RCC 7860 (cell line): ENCODE data around the gene HSPG2.
"Not testable (repeated sequence)": the region's sequence is repeated elsewhere in the genome, so short reads cannot be mapped to it uniquely, and the experiment has no call there.

Experiments used
- DNase-seq: peaks from one replicate; pipeline ENCODE4 v3.0.0-alpha.2; 2015; ENCODE audit warnings: low spot score
- FAIRE-seq: peaks from 2 replicates; lab custom pipeline; 2012; peaks lifted over from hg19 to GRCh38; lab: Jason Lieb, UNC

HSPG2 gene

GRCh38 chr1:21956720-21957552, 19.8 kb upstream of the HSPG2 start:
- peak; percentile 92 for DNase-seq
- FAIRE-seq: peak; percentile 87

- no peak for DNase-seq
Measured at GRCh38 chr1:21955501-21956281, 18.6 kb upstream of the HSPG2 start.

GRCh38 chr1:21955058-21955457, 17.9 kb upstream of the HSPG2 start:
- DNase-seq (no peak), FAIRE-seq (no peak)

More at GRCh38 chr1:21955501-21956281, 18.6 kb upstream of the HSPG2 start:
- FAIRE-seq: no peak

DNA sequence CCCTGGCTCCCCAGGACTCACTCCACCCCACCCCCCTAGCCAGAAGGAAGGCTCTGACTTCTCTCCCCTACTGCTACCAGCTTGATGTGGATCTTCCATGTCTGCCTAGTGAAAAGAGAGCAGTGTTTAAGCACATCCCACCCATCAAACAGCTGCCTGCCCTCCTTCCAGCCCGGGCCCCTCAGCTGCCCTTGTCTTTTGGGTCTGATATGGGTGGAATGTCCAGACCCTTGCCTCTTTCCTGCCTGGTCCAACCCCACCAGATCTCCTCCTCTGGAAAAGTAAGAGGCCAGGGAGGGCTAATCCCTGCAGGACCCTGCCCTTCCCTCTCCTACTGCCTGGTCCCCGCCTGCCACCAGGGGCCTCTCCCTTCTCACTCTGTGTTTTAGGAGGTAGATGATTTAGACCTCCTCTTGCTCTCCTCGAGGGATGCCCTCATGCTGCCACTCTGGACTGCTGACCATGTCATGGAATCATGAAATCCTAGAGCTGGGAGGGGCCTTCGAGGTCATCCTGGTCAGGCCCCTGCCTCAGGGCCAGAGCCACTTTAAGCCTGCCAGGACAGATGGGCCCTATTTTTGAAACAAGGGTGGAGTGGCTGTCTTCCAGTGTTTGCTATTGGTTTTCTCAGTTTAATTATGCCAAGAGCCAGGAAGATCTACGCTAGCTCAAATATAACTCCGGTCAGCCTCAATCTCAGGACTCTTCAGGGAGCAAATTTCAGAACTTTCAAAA, 15.8 kb upstream of the HSPG2 start:
- DNase-seq (no peak), FAIRE-seq (no peak)

- DNase-seq (no peak), FAIRE-seq (no peak)
Measured at GRCh38 chr1:21951226-21951870, 14.2 kb upstream of the HSPG2 start.

GRCh38 chr1:21950734-21951133, 13.6 kb upstream of the HSPG2 start:
- DNase-seq: no peak
- FAIRE-seq: no peak

DNA sequence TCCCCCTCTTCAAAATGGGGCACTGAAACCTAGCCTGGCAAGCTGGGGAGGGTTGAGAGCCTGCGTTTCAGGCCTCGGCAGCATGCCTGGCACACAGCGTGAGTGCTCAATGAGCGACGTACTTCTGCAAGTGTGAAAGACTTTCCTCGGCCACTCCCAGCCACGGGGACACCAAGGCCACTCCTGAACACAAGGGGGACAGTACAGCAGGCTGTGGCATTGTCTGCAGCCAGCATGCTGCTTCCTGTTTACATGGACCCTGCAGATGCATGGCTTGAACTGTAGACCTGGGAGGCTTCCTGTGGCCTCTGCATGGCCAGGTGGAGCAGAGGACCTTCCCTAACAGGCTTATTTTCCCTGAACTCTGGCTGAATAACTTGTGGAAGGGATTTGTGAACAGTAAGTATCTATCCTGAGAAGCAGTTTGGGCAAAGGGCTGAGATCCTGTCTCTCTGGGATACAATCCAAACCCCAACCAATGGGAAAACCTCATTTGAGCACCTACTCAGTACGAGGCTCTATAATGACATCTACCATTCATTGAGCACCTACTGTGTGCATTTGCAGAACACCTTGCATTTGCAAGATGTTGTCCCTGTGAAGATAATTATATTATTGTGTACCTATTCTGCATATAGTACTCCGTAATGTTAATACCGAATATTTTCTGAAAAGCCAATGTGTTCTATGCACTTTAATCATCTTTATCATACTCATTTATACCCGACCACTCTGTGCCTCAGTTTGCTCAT, 9.9 kb upstream of the HSPG2 start:
- no peak for DNase-seq
- no peak for FAIRE-seq

- DNase-seq (no peak), FAIRE-seq (no peak)
Measured at GRCh38 chr1:21944733-21945073, 7.6 kb upstream of the HSPG2 start.

GRCh38 chr1:21942959-21943640, 6.0 kb upstream of the HSPG2 start:
- DNase-seq, FAIRE-seq: not testable (repeated sequence)

DNA sequence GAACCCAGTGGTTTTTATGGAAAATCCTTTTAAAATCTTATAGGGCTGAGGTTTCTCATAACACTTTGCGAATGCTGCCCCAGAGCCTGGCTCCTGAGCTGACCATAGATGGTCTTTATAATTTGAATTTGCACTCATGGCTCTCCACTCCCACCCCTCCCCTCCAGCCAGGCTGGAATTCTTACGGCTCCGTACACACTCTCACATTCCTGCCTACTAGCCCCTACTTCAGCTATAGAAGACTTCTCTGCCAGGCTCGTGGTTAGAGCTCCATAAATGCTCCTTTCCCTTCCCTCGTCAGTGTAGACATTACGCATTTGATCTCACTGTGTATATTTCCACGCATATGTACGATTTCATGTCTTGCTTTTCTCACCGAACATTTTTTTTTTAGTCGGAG, 5.4 kb upstream of the HSPG2 start:
- FAIRE-seq (no peak), DNase-seq (no peak)

- FAIRE-seq (no peak), DNase-seq (no peak)
Measured at GRCh38 chr1:21941370-21941769, 4.3 kb upstream of the HSPG2 start.

DNA sequence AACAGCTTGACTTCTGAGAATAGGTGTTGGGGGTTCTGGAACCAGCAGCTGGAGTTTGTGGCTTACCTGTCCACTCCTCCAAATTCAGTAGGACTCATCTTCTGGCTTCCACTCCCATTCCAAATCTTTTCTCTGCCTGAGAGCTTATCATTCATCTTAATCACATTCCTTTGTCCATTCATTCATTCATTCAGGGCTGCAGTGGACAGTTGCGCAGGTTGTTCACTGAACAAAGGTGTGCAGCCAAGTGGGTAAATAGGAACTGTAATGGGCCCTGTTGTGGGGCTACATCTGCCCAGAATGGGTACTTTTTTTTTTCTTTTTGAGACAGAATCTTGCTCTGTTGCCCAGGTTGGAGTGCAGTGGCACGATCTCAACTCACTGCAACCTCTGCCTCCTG, 3.4 kb upstream of the HSPG2 start:
- DNase-seq: no peak
- no peak for FAIRE-seq

DNA sequence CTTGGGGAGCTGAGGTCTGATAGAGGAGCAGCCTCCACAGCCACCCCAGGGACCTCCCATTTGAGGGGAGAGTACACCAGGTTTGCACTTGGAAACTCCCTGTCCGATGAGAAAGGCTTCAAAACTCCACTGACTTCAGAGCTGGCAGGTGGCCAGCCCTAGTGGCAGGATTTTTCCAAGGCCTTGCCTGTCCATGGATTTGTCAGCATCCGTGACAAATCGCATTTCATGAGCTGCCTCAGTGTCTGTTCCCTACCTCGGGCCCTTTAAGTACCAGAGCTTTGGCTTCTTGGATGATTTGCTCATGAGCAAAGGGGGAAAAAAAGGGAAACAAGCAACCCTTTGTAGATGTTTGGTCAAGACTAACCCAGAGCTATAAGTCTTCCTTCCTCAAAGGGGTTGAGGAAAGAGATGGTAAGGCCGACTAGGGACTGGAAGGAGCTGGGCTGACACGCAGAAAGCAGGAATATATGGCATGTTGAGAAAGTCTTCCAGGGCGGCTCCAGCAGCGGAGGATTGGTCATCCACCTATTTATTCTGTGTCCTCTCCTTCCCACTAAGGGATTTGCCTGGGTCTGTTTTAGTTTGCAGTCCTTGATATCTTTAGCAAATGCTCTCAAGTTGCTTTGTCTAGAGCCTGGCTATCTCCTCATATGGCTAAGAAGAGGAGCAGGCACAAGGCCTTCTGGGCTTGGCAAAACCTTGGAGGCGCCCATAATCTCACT, 2.7 kb upstream of the HSPG2 start:
- DNase-seq (peak; percentile 97), FAIRE-seq (peak; percentile 88)

DNA sequence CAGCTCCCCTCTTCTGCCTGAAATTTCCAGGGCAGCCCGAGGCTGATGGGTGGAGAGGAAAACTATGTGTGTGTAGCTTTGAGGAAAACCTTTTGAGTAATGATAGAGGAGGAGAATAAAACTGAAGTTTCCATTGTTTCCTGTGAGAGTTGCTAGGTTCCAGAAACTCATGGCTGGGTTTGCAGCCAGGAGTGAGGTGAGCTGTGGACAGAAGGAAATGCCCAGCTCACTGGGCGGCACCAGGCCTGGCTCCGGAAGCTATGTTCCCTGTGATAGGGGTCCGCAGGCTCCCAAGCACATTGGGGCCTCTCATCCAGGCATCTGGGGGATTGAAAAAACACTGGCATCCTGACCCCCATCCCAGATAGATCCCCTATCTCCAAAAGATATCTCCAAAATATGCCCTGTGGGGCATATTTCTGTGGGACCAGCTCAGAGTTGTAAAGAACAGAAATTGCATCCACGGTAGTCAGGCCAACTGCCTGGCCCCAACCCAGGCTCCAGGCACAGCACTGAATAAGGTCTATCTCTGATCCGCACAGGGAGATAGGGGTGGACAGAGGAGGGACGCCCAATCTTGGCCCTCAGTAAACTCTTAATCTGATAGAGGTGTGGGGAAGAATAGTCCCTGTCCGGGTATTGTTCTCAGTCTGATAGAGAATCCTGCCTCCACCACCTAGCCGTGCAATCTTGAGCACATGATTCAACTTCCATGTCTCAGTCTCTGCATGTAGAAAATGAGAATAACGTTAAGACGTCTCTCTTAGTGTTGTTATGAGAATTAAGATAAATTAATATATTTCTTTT, 1.8 kb upstream of the HSPG2 start:
- no peak for FAIRE-seq

DNA sequence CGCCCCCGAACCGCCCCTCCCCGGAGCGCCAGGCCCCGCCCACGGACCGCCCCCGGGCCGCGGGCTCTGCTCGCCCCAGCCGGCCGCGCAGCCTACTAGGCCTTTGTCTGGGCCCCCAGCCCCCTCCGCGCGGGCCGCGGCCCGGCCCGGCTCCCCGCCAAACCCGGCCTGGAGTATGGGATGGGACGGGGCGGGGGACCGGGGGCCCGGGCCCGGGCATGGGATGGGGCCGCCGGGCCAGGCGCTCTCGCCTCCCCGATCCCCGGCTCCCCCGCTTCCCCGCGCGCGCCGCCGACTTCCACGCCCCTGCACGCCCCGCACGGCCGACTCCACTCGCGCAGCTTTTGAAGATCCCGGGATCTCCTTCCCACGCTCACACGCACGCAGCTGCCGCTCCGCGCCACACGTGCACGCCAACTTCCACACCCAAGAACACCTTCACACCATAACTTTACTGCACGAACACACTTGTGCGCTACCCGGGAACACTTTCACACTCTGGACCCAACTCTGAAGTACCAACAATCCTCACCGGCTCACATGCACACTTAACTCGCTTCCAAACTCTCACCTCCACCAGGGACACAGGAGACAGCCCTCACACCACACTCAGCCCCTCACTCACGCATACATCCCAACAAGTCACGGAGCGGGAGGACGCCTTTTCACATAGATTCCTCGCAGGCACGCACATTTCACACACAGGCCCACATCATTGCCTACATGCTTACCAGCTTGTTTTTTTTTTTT, 437 bp upstream of the HSPG2 start:
- no peak for FAIRE-seq
- DNase-seq: peak; percentile 69

More for the DNA sequence above, 1.8 kb upstream of the HSPG2 start:
- DNase-seq: no peak

GRCh38 chr1:21936366-21937031, 611 bp downstream of the HSPG2 start:
- FAIRE-seq: no peak
- DNase-seq: no peak

- FAIRE-seq (no peak), DNase-seq (peak; percentile 66)
Measured at GRCh38 chr1:21935891-21936365, 1.2 kb downstream of the HSPG2 start.
